Esophagus (tissue), 2 donors: ENCODE measurements around the gene SMAD2. TPM values are rescaled to one million over a fixed set of nuclear protein-coding genes. Genes with fewer than 3 reads are reported as not detected.
A peak's percentile ranks its signal among the peaks of the same experiment; 100 is the strongest.

Experiments used
- H3K27ac ChIP-seq, 2 donors: one replicate each; pipeline ENCODE4 v1.5.1; 2013; ENCODE audit warnings: low read depth in 2 of 2, mild to moderate bottlenecking in 2 of 2, inconsistent platforms in 1 of 2, low read length in 1 of 2, moderate library complexity in 1 of 2
- H3K27me3 ChIP-seq, 2 donors: one replicate each; pipeline ENCODE4 v1.6.1; 2013; ENCODE audit warnings: low read length in 2 of 2, control low read depth in 1 of 2, mild to moderate bottlenecking in 1 of 2; ENCODE audit not compliant: insufficient read depth in 2 of 2, control insufficient read depth in 1 of 2
- H3K36me3 ChIP-seq, 2 donors: one replicate each; pipeline ENCODE4 v1.6.1; 2013; ENCODE audit warnings: low read length in 1 of 2; ENCODE audit not compliant: control insufficient read depth in 2 of 2, insufficient read depth in 2 of 2
- H3K4me1 ChIP-seq, 2 donors: one replicate each; pipeline ENCODE4 v1.6.1; 2013; ENCODE audit warnings: low read length in 1 of 2; ENCODE audit not compliant: control insufficient read depth in 2 of 2, insufficient read depth in 2 of 2
- H3K4me3 ChIP-seq, 2 donors: one replicate each; pipeline ENCODE4 v1.5.1; 2013; ENCODE audit warnings: low read length in 2 of 2, mild to moderate bottlenecking in 2 of 2, low read depth in 1 of 2, moderate library complexity in 1 of 2
- H3K9me3 ChIP-seq, 2 donors: one replicate each; pipeline ENCODE4 v1.6.1; 2013; ENCODE audit warnings: mild to moderate bottlenecking in 2 of 2, low read depth in 1 of 2, low read length in 1 of 2, moderate library complexity in 1 of 2; ENCODE audit not compliant: control insufficient read depth in 2 of 2, insufficient read depth in 1 of 2
- WGBS, 2 donors: extraction: QIAGEN DNeasy Blood & Tissue Kit; methylation state at CpG; one replicate each; pipeline ENCODE4 v1.1.7; 2013; 5-methylcytosine and 5-hydroxymethylcytosine counted together
- polyA plus RNA-seq, 2 donors: library from polyadenylated mRNA; stranded (reverse); fragments of 200-250 nt; gene quantifications; one replicate each; pipeline ENCODE4 v1.2.3, GENCODE V29; 2013
- donor health status: healthy with polysubstance abuse.
- donor health status: Bipolar disorder and iron deficiency.

The SMAD2 gene
- 10 to 100 TPM; 16.1 to 31.0 TPM for polyA plus RNA-seq

DNA sequence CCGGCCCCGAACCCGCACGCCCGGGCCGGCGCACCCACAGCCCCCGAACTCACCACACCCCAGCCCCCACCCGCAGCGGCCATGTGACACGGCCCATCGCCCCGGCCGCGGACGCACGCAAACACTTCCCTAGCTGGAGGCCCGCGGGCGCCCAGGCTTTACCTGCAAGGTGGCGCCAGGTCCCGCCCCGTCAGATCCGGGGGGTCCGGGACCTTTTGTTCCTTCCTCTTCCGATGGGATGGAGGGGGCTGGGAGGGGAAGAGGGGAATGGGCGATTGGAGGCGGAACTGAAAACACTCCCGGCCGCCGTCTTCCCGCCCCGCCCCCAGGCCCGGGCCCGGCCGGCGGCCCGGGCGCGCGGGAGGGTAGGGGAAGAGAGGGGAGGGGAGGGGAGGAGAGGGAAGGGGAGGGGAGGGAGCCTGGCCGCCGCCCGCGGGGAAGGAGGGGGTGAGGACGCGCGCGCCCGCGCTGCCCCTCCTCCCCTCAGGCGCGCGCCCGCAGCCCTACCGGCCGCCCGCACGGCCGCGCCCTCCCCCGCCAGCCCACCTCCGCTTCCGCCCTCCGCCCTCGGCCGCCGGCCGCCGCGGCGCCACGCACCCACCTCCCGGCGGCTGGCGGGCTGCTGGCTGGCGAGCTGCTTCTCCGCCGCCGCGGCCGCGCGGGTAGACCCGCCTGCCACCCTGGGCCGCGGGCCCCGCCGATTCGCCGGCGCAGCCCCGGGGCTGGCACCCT lies at the start of gene SMAD2:
SMAD2 (minus strand) TSS at position 461 of the 732 bp plus-strand sequence. CDS start 33,903 bp downstream, outside the sequence.
- no peaks in the 10 kb centered on the region for H3K36me3 ChIP-seq
- 0 to 1% methylated on average over 38 to 82 of the region's 93 CpGs for WGBS, 2 donors
- H3K9me3 ChIP-seq, result peaks cover 0 to 2% of the 10 kb centered on the region in 2 donors
- H3K4me3 ChIP-seq, result peak within 1 kb of the TSS; percentile 72 to 75
- no peaks in the 10 kb centered on the region for H3K27me3 ChIP-seq
- H3K4me1 ChIP-seq, result no peaks in the 10 kb centered on the region
- H3K27ac ChIP-seq, result peak within 1 kb of the TSS; percentile 97 to 98

- Histone ChIP-seq H3K27ac (no peak overlapping the region), H3K36me3 (no peaks in the 10 kb centered on the region), H3K4me1 (no peaks in the 10 kb centered on the region), H3K9me3 (no peaks in the 10 kb centered on the region), H3K4me3 (no peak overlapping the region), H3K27me3 (no peaks in the 10 kb centered on the region)
- 34 to 42% methylated on average over 5 of the region's 5 CpGs for whole genome bisulfite sequencing, 2 donors
Observed at GRCh38 chr18:47979611-47980200, 49.2 kb upstream of the SMAD2 start.

GRCh38 chr18:47978603-47979002 lies 48.1 kb upstream of the SMAD2 start:
- Histone ChIP-seq H3K4me3 (no peak overlapping the region), H3K4me1 (no peaks in the 10 kb centered on the region), H3K27me3 (no peaks in the 10 kb centered on the region), H3K36me3 (no peaks in the 10 kb centered on the region), H3K27ac (no peak overlapping the region), H3K9me3 (no peaks in the 10 kb centered on the region)
- 86 to 92% methylated on average over 1 of the region's 1 CpG for WGBS, 2 donors

GRCh38 chr18:47978141-47978540 lies 47.7 kb upstream of the SMAD2 start:
- 92 to 99% methylated on average over 2 of the region's 2 CpGs for WGBS, 2 donors
- no peaks in the 10 kb centered on the region for H3K36me3 ChIP-seq
- H3K4me1 ChIP-seq, result no peaks in the 10 kb centered on the region
- no peak overlapping the region for H3K27ac ChIP-seq
- H3K9me3 ChIP-seq, result no peaks in the 10 kb centered on the region
- H3K27me3 ChIP-seq, result no peaks in the 10 kb centered on the region
- H3K4me3 ChIP-seq, result no peak overlapping the region

DNA sequence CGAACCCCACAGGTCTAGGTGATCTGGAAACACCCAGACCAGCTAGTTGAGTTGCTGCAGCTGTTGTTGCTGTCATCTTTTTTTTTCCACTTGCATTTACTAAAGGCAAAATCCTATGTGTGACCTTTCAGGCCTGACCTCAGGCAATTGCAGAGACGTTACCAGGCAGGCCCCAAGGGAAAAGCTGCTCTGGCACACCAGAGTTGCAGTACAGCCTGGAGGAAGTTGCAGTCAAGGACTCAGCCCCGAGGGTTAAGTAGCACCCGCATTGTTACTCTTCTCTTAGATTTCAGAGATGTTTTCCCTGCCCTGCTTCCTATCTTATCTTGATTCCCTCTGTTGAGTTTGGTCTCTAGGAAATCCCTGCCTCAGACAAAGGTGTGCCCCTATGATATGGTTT lies 45.2 kb upstream of the SMAD2 start:
- H3K36me3 ChIP-seq, result no peaks in the 10 kb centered on the region
- H3K27ac ChIP-seq, result no peak overlapping the region
- no peaks in the 10 kb centered on the region for H3K4me1 ChIP-seq
- no peak overlapping the region for H3K4me3 ChIP-seq
- no peaks in the 10 kb centered on the region for H3K9me3 ChIP-seq
- 63 to 68% methylated on average over 4 of the region's 4 CpGs for WGBS, 2 donors
- H3K27me3 ChIP-seq, result no peaks in the 10 kb centered on the region

- Histone ChIP-seq H3K27ac (no peak overlapping the region), H3K4me1 (no peaks in the 10 kb centered on the region), H3K27me3 (no peaks in the 10 kb centered on the region), H3K4me3 (no peak overlapping the region), H3K9me3 (no peaks in the 10 kb centered on the region), H3K36me3 (no peaks in the 10 kb centered on the region)
- WGBS, 2 donors, result 74% methylated on average over 5 of the region's 5 CpGs
Observed at GRCh38 chr18:47975105-47975504, 44.6 kb upstream of the SMAD2 start.

- Histone ChIP-seq H3K4me3 (no peak overlapping the region), H3K9me3 (peaks cover 5 to 6% of the 10 kb centered on the region in 2 donors), H3K27ac (no peak overlapping the region), H3K4me1 (no peaks in the 10 kb centered on the region), H3K36me3 (no peaks in the 10 kb centered on the region), H3K27me3 (no peaks in the 10 kb centered on the region)
- WGBS, 2 donors, result 81 to 84% methylated on average over 9 of the region's 9 CpGs
Observed at GRCh38 chr18:47970664-47971531, 40.4 kb upstream of the SMAD2 start.

GRCh38 chr18:47969816-47970215 lies 39.4 kb upstream of the SMAD2 start:
- Histone ChIP-seq H3K4me1 (no peaks in the 10 kb centered on the region), H3K27me3 (no peaks in the 10 kb centered on the region), H3K27ac (no peak overlapping the region), H3K4me3 (no peak overlapping the region), H3K9me3 (peaks cover 5 to 6% of the 10 kb centered on the region in 2 donors), H3K36me3 (no peaks in the 10 kb centered on the region)
- 81 to 86% methylated on average over 4 of the region's 4 CpGs for WGBS, 2 donors

GRCh38 chr18:47968721-47969120 lies 38.3 kb upstream of the SMAD2 start:
- Histone ChIP-seq H3K4me1 (no peaks in the 10 kb centered on the region), H3K4me3 (no peak overlapping the region), H3K36me3 (no peaks in the 10 kb centered on the region), H3K9me3 (peaks cover 5 to 6% of the 10 kb centered on the region in 2 donors), H3K27ac (no peak overlapping the region), H3K27me3 (no peaks in the 10 kb centered on the region)
- 72 to 76% methylated on average over 4 of the region's 4 CpGs for WGBS, 2 donors
